Measurements from ENCODE around the gene AFF2.

Gene AFF2

GRCh38 chrX:148535639-148536038 lies 35.2 kb downstream of the AFF2 start:
- no peak for DNase-seq (ENCODE audit: insufficient read length, low spot score)
- no peak for FAIRE-seq

GRCh38 chrX:148536961-148537360 lies 36.5 kb downstream of the AFF2 start:
- no peak for DNase-seq (ENCODE audit: insufficient read length, low spot score)
- FAIRE-seq = no peak

GRCh38 chrX:148537556-148538182 lies 37.3 kb downstream of the AFF2 start:
- DNase-seq (ENCODE audit: insufficient read length, low spot score) (no peak), FAIRE-seq (peak; percentile 55)

GRCh38 chrX:148538582-148538981 lies 38.2 kb downstream of the AFF2 start:
- DNase-seq (ENCODE audit: insufficient read length, low spot score) = no peak
- no peak for FAIRE-seq

- DNase-seq (ENCODE audit: insufficient read length, low spot score) (no peak), FAIRE-seq (no peak)
These were observed 39.7 kb downstream of the AFF2 start for GRCh38 chrX:148540114-148540513.

GRCh38 chrX:148540671-148541583 lies 40.5 kb downstream of the AFF2 start:
- DNase-seq (ENCODE audit: insufficient read length, low spot score) = no peak
- FAIRE-seq = peak; percentile 66

GRCh38 chrX:148541584-148541940 lies 41.1 kb downstream of the AFF2 start:
- DNase-seq (ENCODE audit: insufficient read length, low spot score) (no peak), FAIRE-seq (no peak)

- no peak for DNase-seq (ENCODE audit: insufficient read length, low spot score)
- peak; percentile 59 for FAIRE-seq
These were observed 42.3 kb downstream of the AFF2 start for GRCh38 chrX:148542481-148543255.

- FAIRE-seq (no peak), DNase-seq (ENCODE audit: insufficient read length, low spot score) (no peak)
These were observed 52.4 kb downstream of the AFF2 start for GRCh38 chrX:148552775-148553174.

GRCh38 chrX:148555101-148555500 lies 54.7 kb downstream of the AFF2 start:
- FAIRE-seq (peak; percentile 57), DNase-seq (ENCODE audit: insufficient read length, low spot score) (no peak)

GRCh38 chrX:148555571-148556243 lies 55.3 kb downstream of the AFF2 start:
- DNase-seq (ENCODE audit: insufficient read length, low spot score) (no peak), FAIRE-seq (no peak)

GRCh38 chrX:148556498-148556897 lies 56.1 kb downstream of the AFF2 start:
- DNase-seq (ENCODE audit: insufficient read length, low spot score) (no peak), FAIRE-seq (peak; percentile 21)

GRCh38 chrX:148562846-148563245 lies 62.4 kb downstream of the AFF2 start:
- FAIRE-seq (no peak), DNase-seq (ENCODE audit: insufficient read length, low spot score) (no peak)

GRCh38 chrX:148567229-148567628 lies 66.8 kb downstream of the AFF2 start:
- FAIRE-seq (no peak), DNase-seq (ENCODE audit: insufficient read length, low spot score) (no peak)

- no peak for DNase-seq (ENCODE audit: insufficient read length, low spot score)
- no peak for FAIRE-seq
These were observed 67.4 kb downstream of the AFF2 start for GRCh38 chrX:148567779-148568178.

- DNase-seq (ENCODE audit: insufficient read length, low spot score) = no peak
- FAIRE-seq = no peak
These were observed 68.3 kb downstream of the AFF2 start for GRCh38 chrX:148568763-148569162.

- DNase-seq (ENCODE audit: insufficient read length, low spot score) (no peak), FAIRE-seq (peak; percentile 26)
These were observed 71.9 kb downstream of the AFF2 start for GRCh38 chrX:148572337-148572736.

GRCh38 chrX:148573119-148573518 lies 72.7 kb downstream of the AFF2 start:
- FAIRE-seq = no peak
- no peak for DNase-seq (ENCODE audit: insufficient read length, low spot score)

- no peak for DNase-seq (ENCODE audit: insufficient read length, low spot score)
- peak; percentile 40 for FAIRE-seq
These were observed 74.0 kb downstream of the AFF2 start for GRCh38 chrX:148574237-148574973.

GRCh38 chrX:148576396-148576795 lies 76.0 kb downstream of the AFF2 start:
- FAIRE-seq (peak; percentile 45), DNase-seq (ENCODE audit: insufficient read length, low spot score) (no peak)

Data from GM19239 (cell line).